WTC11 (cell line): ENCODE measurements around the gene UNC119B. TPM values are rescaled to one million over a fixed set of nuclear protein-coding genes. Genes with fewer than 3 reads are reported as not detected.

Source experiments
- ATAC-seq: fragments of 200-7000 bp; cut with Tn5 transposase; 2 replicates; pipeline ENCODE4 v1.10.0; 2021; ENCODE audit warnings: mild to moderate bottlenecking, moderate library complexity
- CTCF ChIA-PET: fragments of 300-600 bp; sonication (Branson Sonifier 250); formaldehyde crosslinking; loops from one replicate; lab custom pipeline; 2021; ENCODE audit warnings: antibody characterized with exemption; lab: Charles Lee
- POLR2A ChIA-PET: fragments of 350-600 bp; sonication (Branson Sonifier 250); formaldehyde crosslinking; loops from one replicate; lab custom pipeline; 2021; ENCODE audit warnings: antibody characterized with exemption; lab: Charles Lee
- DNase-seq: peaks from one replicate; pipeline ENCODE4 v3.0.0; 2021; ENCODE audit warnings: low spot score
- H3K27ac Mint-ChIP-seq: 2 replicates; pipeline ENCODE4 v1.8.0; 2021; ENCODE audit warnings: mixed read lengths
- H3K27me3 Mint-ChIP-seq: 2 replicates; pipeline ENCODE4 v1.8.0; 2021; ENCODE audit warnings: low read depth, mild to moderate bottlenecking, moderate library complexity, mixed read lengths
- H3K36me3 Mint-ChIP-seq: 2 replicates; pipeline ENCODE4 v1.8.0; 2021; ENCODE audit warnings: mixed read lengths
- H3K4me1 Mint-ChIP-seq: 2 replicates; pipeline ENCODE4 v1.8.0; 2022; ENCODE audit warnings: mixed read lengths
- H3K4me3 Mint-ChIP-seq: 2 replicates; pipeline ENCODE4 v1.8.0; 2021; ENCODE audit warnings: mild to moderate bottlenecking, moderate library complexity, mixed read lengths
- H3K9me3 Mint-ChIP-seq: 2 replicates; pipeline ENCODE4 v1.8.0; 2021; ENCODE audit warnings: mixed read lengths
- CTCF ChIP-seq: fragments of 200-600 bp; IDR thresholded peaks from 2 replicates; pipeline ENCODE4 v1.8.0; 2022; ENCODE audit warnings: antibody characterized with exemption
- E2F1 ChIP-seq: sonication (generic); formaldehyde crosslinking; IDR thresholded peaks from 2 replicates; pipeline ENCODE4 v1.8.0; 2022; ENCODE audit warnings: mild to moderate bottlenecking, missing genetic modification reagents
- E2F5 ChIP-seq: sonication (generic); formaldehyde crosslinking; IDR thresholded peaks from 2 replicates; pipeline ENCODE4 v1.8.1; 2022; ENCODE audit warnings: mild to moderate bottlenecking, moderate library complexity, missing genetic modification reagents
- ELF4 ChIP-seq: sonication (generic); formaldehyde crosslinking; IDR thresholded peaks from 2 replicates; pipeline ENCODE4 v1.8.1; 2022; ENCODE audit warnings: low read depth, mild to moderate bottlenecking, moderate library complexity, missing genetic modification reagents
- ESRRA ChIP-seq: sonication (generic); formaldehyde crosslinking; IDR thresholded peaks from 2 replicates; pipeline ENCODE4 v1.8.1; 2022; ENCODE audit warnings: mild to moderate bottlenecking, missing genetic modification reagents, borderline replicate concordance
- ETV6 ChIP-seq: sonication (generic); formaldehyde crosslinking; IDR thresholded peaks from 2 replicates; pipeline ENCODE4 v1.8.1; 2022; ENCODE audit warnings: mild to moderate bottlenecking, missing genetic modification reagents
- FOXJ3 ChIP-seq: sonication (generic); formaldehyde crosslinking; IDR thresholded peaks from 2 replicates; pipeline ENCODE4 v1.9.0; 2021; ENCODE audit warnings: missing genetic modification reagents, mild to moderate bottlenecking, borderline replicate concordance
- MAX ChIP-seq: sonication (generic); formaldehyde crosslinking; IDR thresholded peaks from 2 replicates; pipeline ENCODE4 v1.8.0; 2022; ENCODE audit warnings: mild to moderate bottlenecking, missing genetic modification reagents
- NR3C1 ChIP-seq: sonication (generic); formaldehyde crosslinking; conservative IDR thresholded peaks from 2 replicates; pipeline ENCODE4 v1.8.1; 2023; ENCODE audit warnings: low read depth, mild to moderate bottlenecking, missing genetic modification reagents
- RORB ChIP-seq: fragments of 250-450 bp; sonication (Bioruptor Pico); IDR thresholded peaks from 2 replicates; pipeline ENCODE4 v1.9.0; 2021; ENCODE audit warnings: mild to moderate bottlenecking
- SP1 ChIP-seq: sonication (generic); formaldehyde crosslinking; conservative IDR thresholded peaks from 2 replicates; pipeline ENCODE4 v1.8.1; 2022; ENCODE audit warnings: missing genetic modification reagents
- ZBTB21 ChIP-seq: sonication (generic); formaldehyde crosslinking; IDR thresholded peaks from 2 replicates; pipeline ENCODE4 v1.8.1; 2023; ENCODE audit warnings: mild to moderate bottlenecking, missing genetic modification reagents, borderline replicate concordance
- ZBTB43 ChIP-seq: sonication (generic); formaldehyde crosslinking; IDR thresholded peaks from 2 replicates; pipeline ENCODE4 v1.8.1; 2023; ENCODE audit warnings: mild to moderate bottlenecking, missing genetic modification reagents
- ZMAT4 ChIP-seq: fragments of 250-450 bp; sonication (Bioruptor Pico); IDR thresholded peaks from 2 replicates; pipeline ENCODE4 v1.9.0; 2021; ENCODE audit warnings: mild to moderate bottlenecking
- ZNF138 ChIP-seq: sonication (generic); formaldehyde crosslinking; conservative IDR thresholded peaks from 2 replicates; pipeline ENCODE4 v1.8.1; 2022; ENCODE audit warnings: mild to moderate bottlenecking, moderate library complexity, missing genetic modification reagents
- ZNF232 ChIP-seq: sonication (generic); formaldehyde crosslinking; IDR thresholded peaks from 2 replicates; pipeline ENCODE4 v1.8.0; 2022; ENCODE audit warnings: mild to moderate bottlenecking, missing genetic modification reagents
- ZNF317 ChIP-seq: sonication (generic); formaldehyde crosslinking; IDR thresholded peaks from 2 replicates; pipeline ENCODE4 v1.8.1; 2023; ENCODE audit warnings: low read depth, mild to moderate bottlenecking, moderate library complexity, missing genetic modification reagents, borderline replicate concordance
- ZNF396 ChIP-seq: fragments of 250-450 bp; sonication (Bioruptor Pico); IDR thresholded peaks from 2 replicates; pipeline ENCODE4 v1.8.0; 2021; ENCODE audit warnings: mild to moderate bottlenecking, moderate library complexity, borderline replicate concordance
- ZNF416 ChIP-seq: fragments of 250-450 bp; sonication (Bioruptor Pico); IDR thresholded peaks from 2 replicates; pipeline ENCODE4 v1.9.0; 2021; ENCODE audit warnings: mild to moderate bottlenecking, inconsistent platforms
- ZNF512 ChIP-seq: sonication (generic); formaldehyde crosslinking; IDR thresholded peaks from 2 replicates; pipeline ENCODE4 v1.8.1; 2022; ENCODE audit warnings: missing genetic modification reagents, borderline replicate concordance
- ZSCAN18 ChIP-seq: fragments of 250-450 bp; sonication (Bioruptor Pico); IDR thresholded peaks from 2 replicates; pipeline ENCODE4 v2.1.2; 2022; ENCODE audit warnings: mild to moderate bottlenecking, moderate library complexity
- total RNA-seq: library from RNA; stranded (reverse); gene quantifications from 3 replicates; pipeline ENCODE4 v1.2.3, GENCODE V29; 2021

UNC119B gene
- total RNA-seq, 1 experiment from 2014 or later = 53.3 TPM

- ATAC-seq (no peak), DNase-seq (no peak)
- no peak overlapping the region for H3K4me3 Mint-ChIP-seq
- POLR2A ChIA-PET = no interaction called here
- no peak for TF ChIP-seq ZNF396 (CRISPR knock-in tag)
- no peak for TF ChIP-seq ZMAT4 (CRISPR knock-in tag)
- TF ChIP-seq ESRRA (CRISPR knock-in tag) = no peak
- no peak for TF ChIP-seq ETV6
- TF ChIP-seq ZNF317 (CRISPR knock-in tag) = no peak
- TF ChIP-seq ZBTB43 (CRISPR knock-in tag) = no peak
- no peaks in the 10 kb centered on the region for H3K27me3 Mint-ChIP-seq
- H3K9me3 Mint-ChIP-seq = no peaks in the 10 kb centered on the region
- no peak overlapping the region for H3K27ac Mint-ChIP-seq
- peaks cover 39% of the 10 kb centered on the region for H3K36me3 Mint-ChIP-seq
- CTCF ChIA-PET = interaction anchor here (2.1 kb wide), 1 partner anchor 53 kb away, joined by 9 read pairs; no protein-coding TSS in a partner anchor
- H3K4me1 Mint-ChIP-seq = no peaks in the 10 kb centered on the region
Measured at GRCh38 chr12:120702637-120703036, 7.6 kb upstream of the UNC119B start.

- H3K4me1 Mint-ChIP-seq = no peaks in the 10 kb centered on the region
- H3K4me3 Mint-ChIP-seq = no peak overlapping the region
- H3K27me3 Mint-ChIP-seq = no peaks in the 10 kb centered on the region
- TF ChIP-seq NR3C1 (CRISPR knock-in tag) (no peak), E2F1 (no peak), FOXJ3 (no peak), ELF4 (CRISPR knock-in tag) (no peak), ZNF416 (CRISPR knock-in tag) (no peak), ZBTB21 (CRISPR knock-in tag) (no peak), ZNF512 (CRISPR knock-in tag) (no peak), ZNF232 (CRISPR knock-in tag) (no peak), CTCF (no peak), ZNF138 (CRISPR knock-in tag) (no peak), ZNF396 (CRISPR knock-in tag) (no peak), SP1 (CRISPR knock-in tag) (no peak), RORB (CRISPR knock-in tag) (no peak), ZSCAN18 (CRISPR knock-in tag) (no peak), MAX (CRISPR knock-in tag) (no peak), E2F5 (CRISPR knock-in tag) (no peak)
- peaks cover 34% of the 10 kb centered on the region for H3K36me3 Mint-ChIP-seq
- H3K27ac Mint-ChIP-seq = peak overlapping the region; percentile 84
- no peaks in the 10 kb centered on the region for H3K9me3 Mint-ChIP-seq
- DNase-seq (no peak), ATAC-seq (peak; percentile 42; the same call in 1 of the 2 replicates)
- ChIA-PET POLR2A (interaction anchor here (0.6 kb wide), 1 partner anchor 722 kb away, joined by 4 read pairs; no protein-coding TSS in a partner anchor), CTCF (interaction anchor here (1.1 to 2.1 kb wide), 2 partner anchors 54 to 57 kb away, joined by 3 to 9 read pairs; no protein-coding TSS in a partner anchor)
Measured at GRCh38 chr12:120703311-120703942, 6.8 kb upstream of the UNC119B start.
